GM19328 (cell line): ENCODE results near the gene MCEE.
A peak's percentile ranks its signal among the peaks of the same experiment; 100 is the strongest.
"Not testable (repeated sequence)": the region's sequence is repeated elsewhere in the genome, so short reads cannot be mapped to it uniquely, and the experiment has no call there.

Source experiments
- ATAC-seq: cut with Tn5 transposase; IDR thresholded peaks from one replicate; pipeline ENCODE4 v1.9.1; 2021; ENCODE audit warnings: mild to moderate bottlenecking, moderate library complexity; ENCODE audit not compliant: unreplicated experiment

The MCEE gene

GRCh38 chr2:71130152-71130904 lies at the start of gene MCEE, which contains the start of gene MPHOSPH10:
Gene MCEE (minus strand): TSS chr2:71130229. CDS start chr2:71130219, 10 bp downstream.
Gene MPHOSPH10 (plus strand): TSS chr2:71130634. CDS start chr2:71130666, 32 bp downstream.
- peak; percentile 92 for ATAC-seq

- not testable (repeated sequence) for ATAC-seq
Measured at GRCh38 chr2:71178836-71179235, 48.8 kb upstream of the MCEE start.

DNA sequence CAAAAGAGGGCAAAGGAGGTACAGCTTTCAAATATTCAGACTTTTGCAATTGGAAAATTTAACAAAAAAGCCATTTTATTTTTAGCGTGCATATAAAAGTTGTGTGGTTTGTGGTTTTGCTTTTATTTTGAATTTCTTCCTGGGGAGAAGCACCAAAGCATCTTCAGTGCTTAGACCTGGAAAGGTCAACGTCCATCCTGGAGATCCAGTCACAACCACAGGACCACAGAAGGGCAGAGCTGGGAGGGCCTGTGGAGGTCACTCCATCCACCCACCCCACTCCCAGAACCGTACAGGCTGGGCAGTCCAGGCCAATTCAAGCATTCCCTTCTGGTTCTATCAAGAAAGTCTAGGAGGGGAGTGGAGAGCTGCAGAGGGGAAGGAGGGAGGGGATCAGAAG lies 44.2 kb upstream of the MCEE start:
- ATAC-seq: no peak

DNA sequence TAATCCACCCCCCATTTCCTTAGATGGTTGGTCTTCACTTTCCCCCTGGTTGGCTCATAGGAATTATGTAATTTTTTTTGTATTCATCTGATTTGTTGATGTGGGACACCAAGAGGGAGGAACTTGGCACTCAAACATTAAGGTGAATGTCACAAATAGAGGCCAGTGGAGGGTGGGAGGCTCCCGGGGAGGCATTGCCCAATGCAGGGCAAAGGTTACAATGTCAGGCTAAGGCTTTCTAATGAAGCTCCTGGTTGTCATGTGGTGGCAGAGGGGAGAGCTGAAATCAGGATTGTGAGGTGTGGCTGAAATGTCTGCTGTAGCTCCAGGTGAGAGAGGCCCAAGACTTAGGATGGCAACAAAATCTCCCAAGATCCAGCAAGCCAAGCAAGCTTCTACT lies 43.1 kb upstream of the MCEE start:
- no peak for ATAC-seq

GRCh38 chr2:71166812-71167211 lies 36.8 kb upstream of the MCEE start:
- ATAC-seq: no peak

GRCh38 chr2:71157124-71157793 lies 27.2 kb upstream of the MCEE start:
- ATAC-seq: no peak

- no peak for ATAC-seq
Measured at GRCh38 chr2:71156573-71156972, 26.5 kb upstream of the MCEE start.

GRCh38 chr2:71155846-71156245 lies 25.8 kb upstream of the MCEE start:
- ATAC-seq: no peak

DNA sequence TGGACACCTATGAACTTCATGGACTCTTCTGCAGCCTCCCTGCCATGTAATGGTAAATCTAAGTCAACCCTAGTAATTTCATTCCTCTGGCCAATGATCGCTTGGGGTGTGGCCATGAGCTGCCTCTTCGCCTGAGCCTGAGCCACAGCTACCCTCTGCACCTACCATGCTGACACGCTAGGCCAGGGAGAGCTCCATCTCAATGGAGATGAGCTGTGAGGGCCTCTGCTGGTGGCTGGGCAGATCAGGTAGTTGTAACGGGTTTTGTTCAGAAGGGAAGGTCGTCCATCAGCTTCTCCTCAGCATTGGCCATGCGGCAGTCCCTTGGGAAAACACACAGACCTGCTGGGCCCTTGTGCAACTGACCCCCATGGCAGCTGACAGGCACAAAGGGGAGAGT lies 24.8 kb upstream of the MCEE start:
- peak; percentile 57 for ATAC-seq

- ATAC-seq: no peak
Measured at GRCh38 chr2:71154279-71154678, 24.2 kb upstream of the MCEE start.

DNA sequence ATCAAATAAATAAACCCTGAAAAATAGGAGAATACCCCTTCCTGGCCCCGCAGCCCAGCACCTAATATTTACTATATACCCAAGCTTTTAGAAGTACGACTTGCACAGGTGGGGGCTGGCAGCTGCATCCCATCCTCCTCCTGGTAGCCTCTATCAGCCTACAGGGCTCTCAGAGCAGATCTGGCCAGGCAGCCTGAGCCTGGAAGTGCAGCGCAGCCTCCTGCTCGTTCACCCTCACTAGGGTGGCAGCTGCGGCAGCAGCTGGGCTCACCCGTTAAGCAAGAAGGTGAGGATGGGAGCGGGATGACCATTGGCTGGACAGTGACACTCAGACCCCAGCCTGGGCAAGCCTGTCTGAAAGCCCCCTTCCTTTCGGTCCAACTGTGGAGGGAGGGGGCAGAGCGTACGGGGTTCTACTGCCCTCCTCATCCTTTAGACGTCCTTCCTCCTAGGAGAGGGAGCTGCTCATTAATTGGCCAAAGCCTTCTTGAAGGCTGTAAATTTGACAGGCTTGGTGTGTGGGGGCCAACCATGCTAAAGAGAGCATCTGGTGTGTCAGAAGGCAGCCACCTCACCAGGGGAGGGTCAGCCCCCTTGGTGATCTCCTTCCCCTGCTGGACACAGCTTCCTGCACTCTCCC lies 23.7 kb upstream of the MCEE start:
- no peak for ATAC-seq

- no peak for ATAC-seq
Measured at GRCh38 chr2:71151620-71152019, 21.6 kb upstream of the MCEE start.

DNA sequence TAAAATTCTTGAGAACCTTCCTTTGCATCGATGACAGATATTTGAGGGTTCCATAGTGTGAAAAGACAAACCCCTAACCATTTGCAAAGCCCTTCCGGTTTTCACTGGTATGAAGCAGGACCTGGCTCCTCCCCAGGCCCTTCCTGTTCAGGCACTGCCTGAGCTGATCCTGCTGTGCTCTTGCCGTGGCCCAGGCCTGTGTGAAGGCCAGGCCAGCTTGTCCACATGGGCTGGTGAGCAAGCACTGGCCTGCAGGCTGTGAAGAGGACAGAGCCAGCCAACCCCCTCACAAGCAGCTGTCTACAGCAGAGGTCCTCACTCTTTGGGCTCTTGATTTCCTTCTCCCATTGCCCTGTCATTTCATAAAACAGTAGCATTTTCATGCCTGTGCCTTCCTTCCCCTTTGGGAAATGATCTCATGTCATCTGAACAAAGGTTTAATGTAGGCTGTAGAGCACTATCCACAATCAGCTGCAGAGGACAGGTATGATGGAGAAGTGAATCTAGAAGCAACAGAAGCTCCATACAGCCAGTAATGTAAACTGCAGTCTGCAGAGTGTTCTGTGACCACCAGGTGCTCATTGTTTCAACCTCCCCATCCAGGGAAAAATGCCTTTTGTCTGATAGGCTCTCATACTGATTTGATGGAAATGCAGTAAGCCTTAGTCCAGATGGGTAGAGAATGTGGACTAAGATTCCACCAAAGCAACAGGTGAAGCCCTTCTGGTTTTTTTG lies 20.2 kb upstream of the MCEE start:
- ATAC-seq: no peak

DNA sequence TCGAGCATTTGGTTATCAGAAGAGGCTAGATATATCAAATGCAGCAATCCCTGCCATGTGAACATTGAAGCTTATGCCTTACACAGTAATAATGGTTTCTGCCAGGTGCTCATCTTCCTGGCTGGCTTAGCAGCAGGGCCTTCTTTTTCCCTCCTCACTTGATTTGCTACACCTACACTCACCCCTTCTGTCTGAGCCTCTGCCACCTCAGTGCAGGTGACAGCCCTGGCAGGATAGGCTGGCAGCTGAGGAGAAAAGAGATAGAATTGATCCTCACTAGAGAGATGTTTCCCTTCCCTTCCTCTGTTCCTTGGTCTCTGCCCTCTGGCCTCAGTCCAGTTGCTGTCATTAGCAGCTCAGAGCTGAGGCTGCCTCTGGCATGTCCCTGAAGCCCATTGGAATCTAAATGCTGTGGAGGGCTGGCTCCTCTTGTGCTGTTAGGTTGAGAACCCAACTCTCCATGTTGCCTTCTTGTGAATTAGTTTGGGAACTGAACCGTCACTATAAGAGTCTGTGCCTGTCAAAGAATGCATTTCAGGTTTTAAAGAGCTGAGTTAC lies 18.6 kb upstream of the MCEE start:
- no peak for ATAC-seq

GRCh38 chr2:71143782-71144181 lies 13.8 kb upstream of the MCEE start:
- no peak for ATAC-seq

GRCh38 chr2:71136174-71136573 lies 6.1 kb upstream of the MCEE start:
- ATAC-seq: no peak

- no peak for ATAC-seq
Measured at GRCh38 chr2:71133603-71134002, 3.6 kb upstream of the MCEE start.

- ATAC-seq: not testable (repeated sequence)
Measured at GRCh38 chr2:71131387-71132166, 1.5 kb upstream of the MCEE start.

- no peak for ATAC-seq
Measured at GRCh38 chr2:71130905-71131244, 846 bp upstream of the MCEE start.

DNA sequence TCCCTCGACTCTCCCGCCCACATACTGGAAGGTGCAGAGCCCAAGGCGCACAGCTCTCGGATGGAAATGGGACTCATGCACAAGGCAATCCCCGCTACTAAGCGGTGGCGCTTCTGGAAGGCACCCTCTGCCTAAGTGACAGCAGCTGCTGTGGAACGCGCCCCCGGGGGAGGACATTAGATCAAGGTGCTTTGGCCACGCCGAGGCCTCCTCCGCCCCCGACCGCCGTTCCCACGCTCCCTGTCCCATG lies 202 bp downstream of the MCEE start:
- peak; percentile 40 for ATAC-seq
